HepG2 (cell line): ENCODE results near the gene ARL16. TPM values are rescaled to one million over a fixed set of nuclear protein-coding genes. Genes with fewer than 3 reads are reported as not detected.

Experiments
- ATAC-seq: fragments of 200-7000 bp; cut with Tn5 transposase; 3 replicates; pipeline ENCODE4 v1.9.1; 2020; ENCODE audit warnings: mild to moderate bottlenecking, moderate library complexity
- BruUV-seq: library from RNA; stranded (reverse); fragments of 400-500 nt; replicated peaks from 2 replicates; lab custom pipeline; 2021; lab: Mats Ljungman, UMichigan
- CTCF ChIA-PET: fragments of 300-600 bp; formaldehyde crosslinking; extraction: SDS; loops from one replicate; lab custom pipeline; 2021; ENCODE audit warnings: low total read pairs, inconsistent platforms, low intra/inter-chr PET ratio; lab: Yijun Ruan, JAX
- POLR2A ChIA-PET: fragments of 350-600 bp; sonication (Branson Sonifier 250); formaldehyde crosslinking; loops from one replicate; lab custom pipeline; 2020; ENCODE audit warnings: antibody characterized with exemption, inconsistent platforms; lab: Yijun Ruan, JAX
- DNase-seq: peaks from one replicate; pipeline ENCODE4 v3.0.0-alpha.2; 2015; ENCODE audit warnings: low spot score
- FAIRE-seq: peaks from 3 replicates; lab custom pipeline; 2011; peaks lifted over from hg19 to GRCh38; lab: Jason Lieb, UNC
- H2AFZ ChIP-seq: one replicate; pipeline ENCODE4 v1.6.1; 2011; ENCODE audit warnings: low read length, inconsistent platforms
- H3K27ac ChIP-seq: fragments of 300-600 bp; 3 replicates; pipeline ENCODE4 v1.8.0; 2011; ENCODE audit warnings: mixed run types, mild to moderate bottlenecking, mixed read lengths, low read length, inconsistent platforms; ENCODE audit not compliant: insufficient read depth; ENCODE audit errors: extremely low read length
- H3K27me3 ChIP-seq, 2 experiments: fragments of 200-600 bp in 1 of 2; 2 replicates in 1 of 2; 3 replicates in 1 of 2; pipeline versions ENCODE4 v1.6.0 to v1.8.0; 2011; ENCODE audit warnings: low read length in 2 of 2, mild to moderate bottlenecking in 2 of 2, moderate library complexity in 2 of 2, inconsistent platforms in 1 of 2; ENCODE audit not compliant: insufficient read depth in 2 of 2, control insufficient read depth in 1 of 2
- H3K36me3 ChIP-seq, 2 experiments: fragments of 200-600 bp in 1 of 2; replicated peaks in 1 of 2; 2 replicates in 1 of 2; 3 replicates in 1 of 2; pipeline versions ENCODE4 v1.5.1 to v1.8.0; 2011; ENCODE audit warnings: low read length in 2 of 2, inconsistent platforms in 1 of 2; ENCODE audit not compliant: insufficient read depth in 2 of 2, control insufficient read depth in 1 of 2
- H3K4me1 ChIP-seq: 2 replicates; pipeline ENCODE4 v1.5.1; 2012; ENCODE audit warnings: low read length, inconsistent platforms; ENCODE audit not compliant: insufficient read depth
- H3K4me2 ChIP-seq: 2 replicates; pipeline ENCODE4 v1.6.0; 2011; ENCODE audit warnings: low read depth, low read length, inconsistent platforms
- H3K4me3 ChIP-seq, 3 experiments: fragments of 200-600 bp in 1 of 3; sonication (generic), shearing (Covaris generic) in 1 of 3; replicated peaks in 1 of 3; 2 replicates each; pipeline ENCODE4 v1.5.1; 2011 to 2016; ENCODE audit warnings: low read length in 3 of 3, inconsistent platforms in 2 of 3, low read depth in 2 of 3, mild to moderate bottlenecking in 2 of 3, control low read depth in 1 of 3, mixed read lengths in 1 of 3; ENCODE audit not compliant: insufficient read depth in 1 of 3
- H3K79me2 ChIP-seq: one replicate; pipeline ENCODE4 v1.6.1; 2011; ENCODE audit warnings: low read length, inconsistent platforms; ENCODE audit not compliant: insufficient read depth
- H3K9ac ChIP-seq: 2 replicates; pipeline ENCODE4 v1.6.0; 2011; ENCODE audit warnings: mild to moderate bottlenecking, low read depth, low read length, inconsistent platforms; ENCODE audit not compliant: insufficient read depth
- H3K9me3 ChIP-seq: 2 replicates; pipeline ENCODE4 v1.5.1; 2012; ENCODE audit warnings: mild to moderate bottlenecking, low read length
- H4K20me1 ChIP-seq: 2 replicates; pipeline ENCODE4 v1.6.0; 2011; ENCODE audit warnings: inconsistent platforms, mild to moderate bottlenecking, low read length, moderate library complexity; ENCODE audit not compliant: insufficient read depth
- EED ChIP-seq: sonication (generic); formaldehyde crosslinking; IDR thresholded peaks from 2 replicates; pipeline ENCODE4 v1.5.0; 2020; ENCODE audit warnings: mild to moderate bottlenecking, missing genetic modification reagents
- GTF3A ChIP-seq: sonication (generic); formaldehyde crosslinking; conservative IDR thresholded peaks from 2 replicates; pipeline ENCODE4 v1.4.0; 2020; ENCODE audit warnings: mild to moderate bottlenecking, missing genetic modification reagents
- GZF1 ChIP-seq: sonication (generic); formaldehyde crosslinking; IDR thresholded peaks from 2 replicates; pipeline ENCODE4 v1.5.1; 2020; ENCODE audit warnings: mild to moderate bottlenecking, missing genetic modification reagents
- HCFC1 ChIP-seq: fragments of 150-350 bp; IDR thresholded peaks from 2 replicates; pipeline ENCODE4 v1.6.1; 2014; ENCODE audit warnings: low read depth, low read length
- HES4 ChIP-seq: sonication (generic); formaldehyde crosslinking; IDR thresholded peaks from 2 replicates; pipeline ENCODE4 v1.9.0; 2021; ENCODE audit warnings: mild to moderate bottlenecking, missing genetic modification reagents, borderline replicate concordance
- MED1 ChIP-seq: sonication (generic); formaldehyde crosslinking; IDR thresholded peaks from 2 replicates; pipeline ENCODE4 v1.4.0; 2020; ENCODE audit warnings: missing genetic modification reagents
- NFE2L1 ChIP-seq: sonication (generic); formaldehyde crosslinking; IDR thresholded peaks from 2 replicates; pipeline ENCODE4 v1.4.0; 2020; ENCODE audit warnings: missing genetic modification reagents, mild to moderate bottlenecking, borderline replicate concordance
- ZBTB37 ChIP-seq: sonication (generic); formaldehyde crosslinking; IDR thresholded peaks from 2 replicates; pipeline ENCODE4 v1.4.0; 2020; ENCODE audit warnings: mild to moderate bottlenecking, missing genetic modification reagents
- ZMAT3 ChIP-seq: sonication (generic); formaldehyde crosslinking; conservative IDR thresholded peaks from 2 replicates; pipeline ENCODE4 v1.7.0; 2021; ENCODE audit warnings: missing genetic modification reagents
- ZMYM2 ChIP-seq: sonication (generic); formaldehyde crosslinking; IDR thresholded peaks from 2 replicates; pipeline ENCODE4 v1.8.0; 2022; ENCODE audit warnings: mild to moderate bottlenecking, missing genetic modification reagents
- ZNF180 ChIP-seq: sonication (generic); formaldehyde crosslinking; IDR thresholded peaks from 2 replicates; pipeline ENCODE4 v1.4.0; 2020; ENCODE audit warnings: low read depth, missing genetic modification reagents, borderline replicate concordance
- ZNF33B ChIP-seq: sonication (generic); formaldehyde crosslinking; IDR thresholded peaks from 2 replicates; pipeline ENCODE4 v1.5.1; 2020; ENCODE audit warnings: mild to moderate bottlenecking, missing genetic modification reagents
- ZNF501 ChIP-seq: sonication (generic); formaldehyde crosslinking; IDR thresholded peaks from 2 replicates; pipeline ENCODE4 v1.5.1; 2020; ENCODE audit warnings: mild to moderate bottlenecking, moderate library complexity, missing genetic modification reagents
- ZNF660 ChIP-seq: sonication (generic); formaldehyde crosslinking; IDR thresholded peaks from 2 replicates; pipeline ENCODE4 v1.5.1; 2020; ENCODE audit warnings: mild to moderate bottlenecking, low read depth, missing genetic modification reagents, borderline replicate concordance
- WGBS: methylation state at CpG from one replicate; pipeline ENCODE4 v1.1.6; 2017; ENCODE audit warnings: low lambda C conversion rate; 5-methylcytosine and 5-hydroxymethylcytosine counted together
- in situ Hi-C: cut with HindIII; loops from 2 replicates; pipeline ENCODE4 v1.10.0; 2017; ENCODE audit warnings: low pct_unique_long_range_greater_than_20kb; ENCODE audit not compliant: extremely low pct_ligation_motif_present
- intact Hi-C: fragments of 100-400 bp; cut with micrococcal nuclease; formaldehyde crosslinking; loops from one replicate; pipeline ENCODE4 v1.10.0; 2022; ENCODE audit not compliant: unreplicated experiment
- polyA plus RNA-seq, 8 experiments: library from polyadenylated mRNA; depleted of rRNA in 3 of 8; stranded (reverse) in 7 of 8; unstranded in 1 of 8; fragments of >200 nt; fragmentation: Illumina TruSeq in 4 of 8; extraction: Trizol in 4 of 8; gene quantifications; 2 replicates each; pipeline versions ENCODE4 v1.2.1 to v1.2.3, GENCODE V29; 2011 to 2016; ENCODE audit warnings: low read depth in 4 of 8, missing spikeins in 1 of 8, mixed read lengths in 1 of 8; ENCODE audit not compliant: insufficient read depth in 1 of 8
- total RNA-seq, 5 experiments: library from RNA; depleted of rRNA; stranded (reverse); fragments of >200 nt; fragmentation: Illumina TruSeq; extraction: Trizol; gene quantifications; 2 replicates each; pipeline ENCODE4 v1.2.3, GENCODE V29; 2016; ENCODE audit warnings: low read depth in 1 of 5
- TF ChIP-seq, protein P1 (sequence below): sonication (generic); formaldehyde crosslinking; IDR thresholded peaks from 2 replicates; pipeline ENCODE4 v1.4.0; 2020; ENCODE audit warnings: low read depth, mild to moderate bottlenecking, missing genetic modification reagents
- TF ChIP-seq, protein P2 (sequence below): sonication (generic); formaldehyde crosslinking; IDR thresholded peaks from 2 replicates; pipeline ENCODE4 v1.4.0; 2020; ENCODE audit warnings: low read depth, missing genetic modification reagents

ARL16 gene
- total and polyA plus RNA-seq, 2 of the 13 experiments (the other 11 are each of a cell fraction or from before 2014, with no cell fraction given) = 20.8 to 30.8 TPM

DNA sequence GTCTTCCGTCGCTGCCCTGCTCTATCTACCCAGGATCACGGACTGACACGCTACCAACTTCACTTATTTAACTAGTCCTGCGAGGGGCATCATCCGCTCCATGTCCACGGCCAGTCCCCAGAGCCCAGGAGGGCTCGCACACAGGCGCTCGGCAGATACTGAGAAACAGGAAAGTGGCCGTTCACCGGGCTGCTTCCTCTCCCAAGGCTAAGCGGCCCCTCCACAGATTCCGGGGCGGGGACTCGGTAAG lies 17.6 kb downstream of the ARL16 start:
- H3K9me3 ChIP-seq = no peaks in the 10 kb centered on the region
- no peaks in the 10 kb centered on the region for H4K20me1 ChIP-seq
- intact Hi-C loops (loop anchor here (2.0 to 5.0 kb wide), 2 partner anchors 29 to 36 kb away; partner anchors contain the start of genes MRPL12, NPLOC4 and TSPAN10), in situ Hi-C loops (no loop called here)
- peak overlapping the region; percentile 81 for H3K27ac ChIP-seq
- H3K36me3 ChIP-seq = peaks cover 9 to 23% of the 10 kb centered on the region in 2 experiments
- DNase-seq (peak; percentile 36), ATAC-seq (peak; percentile 51; the same call in 2 of the 3 replicates), FAIRE-seq (no peak)
- H3K27me3 ChIP-seq = no peaks in the 10 kb centered on the region; a peak in 1 of 5 replicates
- TSS peak; percentile 87 for BruUV-seq
- CTCF ChIA-PET = no interaction called here
- WGBS = 0% methylated on average over 13 of the region's 16 CpGs
- H3K4me3 ChIP-seq = peak overlapping the region; percentile 86 to 98 (median 96)
- POLR2A ChIA-PET = interaction anchor here (0.9 to 6.3 kb wide), 19 partner anchors 9 to 443 kb away, joined by 3 to 68 read pairs (median 7); partner anchors contain the start of genes ARL16, CEP131, FAAP100 and HGS
- peak overlapping the region; percentile 92 for H3K9ac ChIP-seq
- H3K4me1 ChIP-seq = peaks cover 27% of the 10 kb centered on the region
- peak overlapping the region; percentile 92 for H3K4me2 ChIP-seq
- H3K79me2 ChIP-seq = peaks cover 30% of the 10 kb centered on the region
- no peak overlapping the region for H2AFZ ChIP-seq
- TF ChIP-seq, protein P1, sequence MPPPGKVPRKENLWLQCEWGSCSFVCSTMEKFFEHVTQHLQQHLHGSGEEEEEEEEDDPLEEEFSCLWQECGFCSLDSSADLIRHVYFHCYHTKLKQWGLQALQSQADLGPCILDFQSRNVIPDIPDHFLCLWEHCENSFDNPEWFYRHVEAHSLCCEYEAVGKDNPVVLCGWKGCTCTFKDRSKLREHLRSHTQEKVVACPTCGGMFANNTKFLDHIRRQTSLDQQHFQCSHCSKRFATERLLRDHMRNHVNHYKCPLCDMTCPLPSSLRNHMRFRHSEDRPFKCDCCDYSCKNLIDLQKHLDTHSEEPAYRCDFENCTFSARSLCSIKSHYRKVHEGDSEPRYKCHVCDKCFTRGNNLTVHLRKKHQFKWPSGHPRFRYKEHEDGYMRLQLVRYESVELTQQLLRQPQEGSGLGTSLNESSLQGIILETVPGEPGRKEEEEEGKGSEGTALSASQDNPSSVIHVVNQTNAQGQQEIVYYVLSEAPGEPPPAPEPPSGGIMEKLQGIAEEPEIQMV (CRISPR knock-in tag) = no peak
- no peak for TF ChIP-seq ZNF180 (CRISPR knock-in tag)
- TF ChIP-seq ZNF660 = no peak
- peak; percentile 46 for TF ChIP-seq ZNF501
- TF ChIP-seq ZMYM2 (CRISPR knock-in tag) = peak; percentile 46; the same call in 1 of the 2 replicates
- no peak for TF ChIP-seq ZNF33B (CRISPR knock-in tag)
- TF ChIP-seq EED (CRISPR knock-in tag) = no peak
- peak; percentile 84; the same call in 1 of the 2 replicates for TF ChIP-seq ZMAT3 (CRISPR knock-in tag)
- TF ChIP-seq GZF1 (CRISPR knock-in tag) = 0 out of 2 replicates have a peak, but pooled peaks have one; percentile 14
- TF ChIP-seq MED1 (CRISPR knock-in tag) = no peak
- TF ChIP-seq NFE2L1 = peak; percentile 24; the same call in 1 of the 2 replicates
- TF ChIP-seq GTF3A (CRISPR knock-in tag) = 0 out of 2 replicates have a peak, but pooled peaks have one; percentile 1
- TF ChIP-seq, protein P2, sequence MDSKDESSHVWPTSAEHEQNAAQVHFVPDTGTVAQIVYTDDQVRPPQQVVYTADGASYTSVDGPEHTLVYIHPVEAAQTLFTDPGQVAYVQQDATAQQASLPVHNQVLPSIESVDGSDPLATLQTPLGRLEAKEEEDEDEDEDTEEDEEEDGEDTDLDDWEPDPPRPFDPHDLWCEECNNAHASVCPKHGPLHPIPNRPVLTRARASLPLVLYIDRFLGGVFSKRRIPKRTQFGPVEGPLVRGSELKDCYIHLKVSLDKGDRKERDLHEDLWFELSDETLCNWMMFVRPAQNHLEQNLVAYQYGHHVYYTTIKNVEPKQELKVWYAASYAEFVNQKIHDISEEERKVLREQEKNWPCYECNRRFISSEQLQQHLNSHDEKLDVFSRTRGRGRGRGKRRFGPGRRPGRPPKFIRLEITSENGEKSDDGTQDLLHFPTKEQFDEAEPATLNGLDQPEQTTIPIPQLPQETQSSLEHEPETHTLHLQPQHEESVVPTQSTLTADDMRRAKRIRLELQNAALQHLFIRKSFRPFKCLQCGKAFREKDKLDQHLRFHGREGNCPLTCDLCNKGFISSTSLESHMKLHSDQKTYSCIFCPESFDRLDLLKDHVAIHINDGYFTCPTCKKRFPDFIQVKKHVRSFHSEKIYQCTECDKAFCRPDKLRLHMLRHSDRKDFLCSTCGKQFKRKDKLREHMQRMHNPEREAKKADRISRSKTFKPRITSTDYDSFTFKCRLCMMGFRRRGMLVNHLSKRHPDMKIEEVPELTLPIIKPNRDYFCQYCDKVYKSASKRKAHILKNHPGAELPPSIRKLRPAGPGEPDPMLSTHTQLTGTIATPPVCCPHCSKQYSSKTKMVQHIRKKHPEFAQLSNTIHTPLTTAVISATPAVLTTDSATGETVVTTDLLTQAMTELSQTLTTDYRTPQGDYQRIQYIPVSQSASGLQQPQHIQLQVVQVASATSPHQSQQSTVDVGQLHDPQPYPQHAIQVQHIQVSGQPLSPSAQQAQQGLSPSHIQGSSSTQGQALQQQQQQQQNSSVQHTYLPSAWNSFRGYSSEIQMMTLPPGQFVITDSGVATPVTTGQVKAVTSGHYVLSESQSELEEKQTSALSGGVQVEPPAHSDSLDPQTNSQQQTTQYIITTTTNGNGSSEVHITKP (CRISPR knock-in tag) = 0 out of 2 replicates have a peak, but pooled peaks have one; percentile 8
- TF ChIP-seq HES4 (CRISPR knock-in tag) = no peak
- TF ChIP-seq ZBTB37 = no peak
- no peak for TF ChIP-seq HCFC1
